Stimulated activated CD4-positive, alpha-beta T cell treated with anti-CD3 and anti-CD28 coated beads, Interleukin-2, amount 100 ng/mL, for 4 hours (primary cell): ENCODE results near the gene WARS2.
A peak's percentile ranks its signal among the peaks of the same experiment; 100 is the strongest.
"Not testable (repeated sequence)": the region's sequence is repeated elsewhere in the genome, so short reads cannot be mapped to it uniquely, and the experiment has no call there.

Experiments used
- DNase-seq: peaks from one replicate; pipeline ENCODE4 v3.0.0-alpha.2; 2020; ENCODE audit warnings: low read depth

The WARS2 gene

GRCh38 chr1:119140177-119141019, at the start of gene WARS2:
WARS2 (minus strand) TSS chr1:119140653; CDS start chr1:119140644, 9 bp downstream.
- peak; percentile 93 for DNase-seq

GRCh38 chr1:119188926-119189325, 48.5 kb upstream of the WARS2 start:
- no peak for DNase-seq

- DNase-seq: no peak
Measured at GRCh38 chr1:119187416-119187815, 47.0 kb upstream of the WARS2 start.

GRCh38 chr1:119186471-119186870, 46.0 kb upstream of the WARS2 start:
- no peak for DNase-seq

GRCh38 chr1:119184972-119185371, 44.5 kb upstream of the WARS2 start:
- no peak for DNase-seq

- no peak for DNase-seq
Measured at GRCh38 chr1:119181218-119181617, 40.8 kb upstream of the WARS2 start.

GRCh38 chr1:119179051-119179450, 38.6 kb upstream of the WARS2 start:
- no peak for DNase-seq

GRCh38 chr1:119172927-119173326, 32.5 kb upstream of the WARS2 start:
- DNase-seq: not testable (repeated sequence)

- DNase-seq: not testable (repeated sequence)
Measured at GRCh38 chr1:119171381-119172010, 31.0 kb upstream of the WARS2 start.

- DNase-seq: no peak
Measured at GRCh38 chr1:119163396-119163795, 22.9 kb upstream of the WARS2 start.

- DNase-seq: no peak
Measured at GRCh38 chr1:119160866-119161265, 20.4 kb upstream of the WARS2 start.

GRCh38 chr1:119160409-119160808, 20.0 kb upstream of the WARS2 start:
- no peak for DNase-seq

GRCh38 chr1:119159966-119160365, 19.5 kb upstream of the WARS2 start:
- no peak for DNase-seq

- DNase-seq: no peak
Measured at GRCh38 chr1:119159111-119159510, 18.7 kb upstream of the WARS2 start.

GRCh38 chr1:119156761-119157160, 16.3 kb upstream of the WARS2 start:
- DNase-seq: not testable (repeated sequence)

GRCh38 chr1:119155069-119155468, 14.6 kb upstream of the WARS2 start:
- DNase-seq: not testable (repeated sequence)

GRCh38 chr1:119150150-119150549, 9.7 kb upstream of the WARS2 start:
- DNase-seq: no peak

- no peak for DNase-seq
Measured at GRCh38 chr1:119147661-119148090, 7.2 kb upstream of the WARS2 start.

GRCh38 chr1:119146466-119146865, 6.0 kb upstream of the WARS2 start:
- no peak for DNase-seq

- no peak for DNase-seq
Measured at GRCh38 chr1:119144813-119145212, 4.4 kb upstream of the WARS2 start.

GRCh38 chr1:119143706-119144105, 3.3 kb upstream of the WARS2 start:
- DNase-seq: no peak

- no peak for DNase-seq
Measured at GRCh38 chr1:119141660-119142059, 1.2 kb upstream of the WARS2 start.

- DNase-seq: peak; percentile 3
Measured at GRCh38 chr1:119141020-119141424, 569 bp upstream of the WARS2 start.

- DNase-seq: peak; percentile 1
Measured at GRCh38 chr1:119139857-119140176, 636 bp downstream of the WARS2 start.
